Smooth muscle cell (in vitro differentiated cells): ENCODE results near the gene WDR7. TPM values are rescaled to one million over a fixed set of nuclear protein-coding genes. Genes with fewer than 3 reads are reported as not detected.

Experiments used
- DNase-seq: peaks from one replicate; lab custom pipeline; 2025; ENCODE audit not compliant: unreplicated experiment; lab: John Stamatoyannopoulos, UW
- H2AFZ ChIP-seq: fragments of 200-600 bp; sonication (generic); 2 replicates; pipeline ENCODE4 v1.6.0; 2016; ENCODE audit warnings: antibody characterized with exemption, low read depth, mild to moderate bottlenecking
- H3F3A ChIP-seq: fragments of 200-600 bp; sonication (generic); 2 replicates; pipeline ENCODE4 v1.6.0; 2017; ENCODE audit warnings: antibody characterized with exemption, low read depth
- H3K27ac ChIP-seq: fragments of 200-600 bp; sonication (generic); 2 replicates; pipeline ENCODE4 v1.5.1; 2016; ENCODE audit warnings: low read depth, mild to moderate bottlenecking
- H3K27me3 ChIP-seq: fragments of 200-600 bp; sonication (generic); 2 replicates; pipeline ENCODE4 v1.6.1; 2016; ENCODE audit warnings: low read depth, mild to moderate bottlenecking
- H3K36me3 ChIP-seq: fragments of 200-600 bp; sonication (generic); 2 replicates; pipeline ENCODE4 v1.5.1; 2016; ENCODE audit warnings: low read depth
- H3K4me1 ChIP-seq: fragments of 200-600 bp; sonication (generic); 2 replicates; pipeline ENCODE4 v1.5.1; 2016; ENCODE audit warnings: low read depth
- H3K4me2 ChIP-seq: fragments of 200-600 bp; sonication (generic); 2 replicates; pipeline ENCODE4 v1.6.0; 2016; ENCODE audit warnings: mild to moderate bottlenecking
- H3K4me3 ChIP-seq: fragments of 200-600 bp; sonication (generic); 2 replicates; pipeline ENCODE4 v1.5.1; 2016; ENCODE audit warnings: mild to moderate bottlenecking
- H3K79me2 ChIP-seq: fragments of 200-600 bp; sonication (generic); 2 replicates; pipeline ENCODE4 v1.6.0; 2016; ENCODE audit warnings: low read depth, mild to moderate bottlenecking
- H3K9ac ChIP-seq: fragments of 200-600 bp; sonication (generic); 2 replicates; pipeline ENCODE4 v1.6.0; 2016; ENCODE audit warnings: low read depth
- H3K9me3 ChIP-seq: fragments of 200-600 bp; sonication (generic); replicated peaks from 2 replicates; pipeline ENCODE4 v1.5.1; 2016; ENCODE audit warnings: low read depth
- H4K20me1 ChIP-seq: fragments of 200-600 bp; sonication (generic); 2 replicates; pipeline ENCODE4 v1.6.0; 2016; ENCODE audit warnings: low read depth
- CTCF ChIP-seq: fragments of 200-600 bp; sonication (generic); IDR thresholded peaks from 2 replicates; pipeline ENCODE4 v1.5.1; 2017; ENCODE audit warnings: borderline replicate concordance, mild to moderate bottlenecking, antibody characterized with exemption; ENCODE audit not compliant: insufficient read depth, poor library complexity, severe bottlenecking
- WGBS: methylation state at CpG from one replicate; pipeline ENCODE4 v1.1.7; 2016; ENCODE audit warnings: low lambda C conversion rate; 5-methylcytosine and 5-hydroxymethylcytosine counted together
- polyA plus RNA-seq: library from polyadenylated mRNA; unstranded; fragments of >200 nt; fragmentation: Nextera tagmentation; extraction: Ambion mirVana; gene quantifications from 2 replicates; pipeline ENCODE4 v1.2.1, GENCODE V29; 2016
- total RNA-seq: library from RNA; depleted of rRNA; stranded (reverse); fragments of >200 nt; gene quantifications from 2 replicates; pipeline ENCODE4 v1.2.3, GENCODE V29; 2014

Gene WDR7
- total and polyA plus RNA-seq, 2 experiments from 2014 or later: 5.3 to 9.2 TPM

GRCh38 chr18:56934906-56935305, 283.7 kb downstream of the WDR7 start:
- H3F3A ChIP-seq: no peaks in the 10 kb centered on the region
- no peak overlapping the region for H3K27ac ChIP-seq
- H2AFZ ChIP-seq: no peak overlapping the region
- no peaks in the 10 kb centered on the region for H3K4me1 ChIP-seq
- TF ChIP-seq CTCF: no peak
- no peaks in the 10 kb centered on the region for H3K27me3 ChIP-seq
- no peak overlapping the region for H3K4me2 ChIP-seq
- no peak for DNase-seq
- no peaks in the 10 kb centered on the region for H3K79me2 ChIP-seq
- 95% methylated on average over 3 of the region's 3 CpGs for WGBS
- H3K36me3 ChIP-seq: no peaks in the 10 kb centered on the region
- no peaks in the 10 kb centered on the region for H4K20me1 ChIP-seq
- no peak overlapping the region for H3K9ac ChIP-seq
- no peaks in the 10 kb centered on the region for H3K9me3 ChIP-seq
- H3K4me3 ChIP-seq: no peak overlapping the region

- no peak overlapping the region for H3K4me3 ChIP-seq
- no peaks in the 10 kb centered on the region for H3K9me3 ChIP-seq
- no peaks in the 10 kb centered on the region for H3K79me2 ChIP-seq
- no peaks in the 10 kb centered on the region for H3K36me3 ChIP-seq
- TF ChIP-seq CTCF: no peak
- no peak overlapping the region for H3K27ac ChIP-seq
- DNase-seq: no peak
- H4K20me1 ChIP-seq: no peaks in the 10 kb centered on the region
- H3F3A ChIP-seq: no peaks in the 10 kb centered on the region
- no peaks in the 10 kb centered on the region for H3K27me3 ChIP-seq
- no peak overlapping the region for H3K4me2 ChIP-seq
- H3K9ac ChIP-seq: no peak overlapping the region
- WGBS: 95% methylated on average over 10 of the region's 10 CpGs
- no peak overlapping the region for H2AFZ ChIP-seq
- H3K4me1 ChIP-seq: no peaks in the 10 kb centered on the region
Observed at GRCh38 chr18:56935434-56936040, 284.4 kb downstream of the WDR7 start.

- H3K79me2 ChIP-seq: no peaks in the 10 kb centered on the region
- no peaks in the 10 kb centered on the region for H3K9me3 ChIP-seq
- WGBS: 74% methylated on average over 1 of the region's 1 CpG
- no peak overlapping the region for H3K27ac ChIP-seq
- H3K9ac ChIP-seq: no peak overlapping the region
- no peak overlapping the region for H3K4me2 ChIP-seq
- no peak for DNase-seq
- H3K4me3 ChIP-seq: no peak overlapping the region
- no peaks in the 10 kb centered on the region for H3K4me1 ChIP-seq
- no peaks in the 10 kb centered on the region for H3K36me3 ChIP-seq
- no peak overlapping the region for H2AFZ ChIP-seq
- TF ChIP-seq CTCF: no peak
- H3F3A ChIP-seq: no peaks in the 10 kb centered on the region
- no peaks in the 10 kb centered on the region for H3K27me3 ChIP-seq
- no peaks in the 10 kb centered on the region for H4K20me1 ChIP-seq
Observed at GRCh38 chr18:56936457-56936856, 285.3 kb downstream of the WDR7 start.

GRCh38 chr18:56937874-56938430, 286.8 kb downstream of the WDR7 start:
- 94% methylated on average over 3 of the region's 3 CpGs for WGBS
- H3K4me1 ChIP-seq: no peaks in the 10 kb centered on the region
- H3K4me2 ChIP-seq: no peak overlapping the region
- DNase-seq: no peak
- H3K27ac ChIP-seq: no peak overlapping the region
- no peak overlapping the region for H3K4me3 ChIP-seq
- no peak overlapping the region for H2AFZ ChIP-seq
- no peaks in the 10 kb centered on the region for H3K9me3 ChIP-seq
- no peaks in the 10 kb centered on the region for H4K20me1 ChIP-seq
- H3K36me3 ChIP-seq: no peaks in the 10 kb centered on the region
- no peak overlapping the region for H3K9ac ChIP-seq
- no peaks in the 10 kb centered on the region for H3F3A ChIP-seq
- TF ChIP-seq CTCF: no peak
- H3K27me3 ChIP-seq: no peaks in the 10 kb centered on the region
- H3K79me2 ChIP-seq: no peaks in the 10 kb centered on the region
